Central memory CD4-positive, alpha-beta T cell (primary cell): ENCODE data around the gene ZNF488.
A peak's percentile ranks its signal among the peaks of the same experiment; 100 is the strongest.
"Not testable (repeated sequence)": the region's sequence is repeated elsewhere in the genome, so short reads cannot be mapped to it uniquely, and the experiment has no call there.

Experiments used
- DNase-seq: peaks from one replicate; pipeline ENCODE4 v3.0.0; 2022
- total RNA-seq, 3 experiments: gene quantifications; one replicate each; lab custom pipeline; 2026; lab: John Stamatoyannopoulos, UW

ZNF488 gene, protein sequence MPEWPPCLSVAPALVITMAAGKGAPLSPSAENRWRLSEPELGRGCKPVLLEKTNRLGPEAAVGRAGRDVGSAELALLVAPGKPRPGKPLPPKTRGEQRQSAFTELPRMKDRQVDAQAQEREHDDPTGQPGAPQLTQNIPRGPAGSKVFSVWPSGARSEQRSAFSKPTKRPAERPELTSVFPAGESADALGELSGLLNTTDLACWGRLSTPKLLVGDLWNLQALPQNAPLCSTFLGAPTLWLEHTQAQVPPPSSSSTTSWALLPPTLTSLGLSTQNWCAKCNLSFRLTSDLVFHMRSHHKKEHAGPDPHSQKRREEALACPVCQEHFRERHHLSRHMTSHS
- total RNA-seq: 0 to 0.11 (median 0.07) reads per million in 3 experiments

- peak; percentile 61 for DNase-seq
These were observed at the start of gene ZNF488 for GRCh38 chr10:47384148-47384921. Gene ZNF488, minus strand, starts transcription at chr10:47384293. Its CDS starts 15,464 bp downstream, at chr10:47368829.

DNA sequence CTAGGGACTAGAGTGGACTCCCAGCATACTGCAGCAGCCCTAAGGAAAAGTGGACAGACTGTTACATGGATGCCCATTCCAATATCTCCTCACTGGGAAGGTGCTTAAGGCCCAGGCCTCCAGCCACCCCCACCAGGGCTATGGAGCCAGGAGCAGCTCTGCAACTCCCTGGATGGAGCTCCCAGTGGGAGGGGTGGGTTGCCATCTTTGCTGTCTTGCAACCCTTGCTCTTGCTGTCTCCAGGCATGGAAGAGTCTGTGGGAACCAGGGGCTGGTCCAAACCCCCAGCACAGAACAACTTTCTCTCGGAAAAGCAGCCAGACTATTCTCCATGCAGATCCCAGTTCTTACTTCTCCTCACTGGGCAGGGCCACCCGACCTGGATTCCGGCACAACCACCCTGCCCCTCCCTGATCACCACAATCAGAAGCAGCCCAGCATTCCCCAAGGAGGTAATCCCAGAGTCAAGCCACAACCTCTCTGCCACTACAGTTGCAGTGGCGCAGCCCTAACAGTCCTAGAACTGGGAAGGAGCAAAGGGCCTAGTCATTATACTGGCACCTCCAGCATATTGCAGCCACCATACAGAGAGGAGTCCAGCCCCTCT, 41.8 kb upstream of the ZNF488 start:
- DNase-seq: no peak

DNA sequence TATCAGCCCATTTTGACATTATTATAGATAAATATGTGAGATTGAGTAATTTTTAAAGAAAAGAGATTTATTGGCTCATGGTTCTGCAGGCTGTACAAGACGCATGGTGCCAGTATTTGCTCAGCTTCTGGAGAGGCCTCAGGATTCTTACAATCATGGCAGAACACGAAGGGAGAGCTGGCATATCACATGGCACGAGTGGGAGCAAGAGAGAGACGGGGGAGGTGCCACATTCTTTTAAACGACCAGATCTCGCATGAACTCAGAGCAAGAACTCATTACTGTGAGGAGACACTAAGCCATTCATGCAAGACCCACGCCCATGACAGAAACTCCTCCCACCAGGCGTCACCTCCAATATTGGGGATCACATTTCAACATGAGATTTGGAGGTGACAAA, 40.1 kb upstream of the ZNF488 start:
- no peak for DNase-seq

- DNase-seq: no peak
These were observed 39.4 kb upstream of the ZNF488 start for GRCh38 chr10:47423476-47423875.

GRCh38 chr10:47421057-47421952, 37.2 kb upstream of the ZNF488 start:
- no peak for DNase-seq

DNA sequence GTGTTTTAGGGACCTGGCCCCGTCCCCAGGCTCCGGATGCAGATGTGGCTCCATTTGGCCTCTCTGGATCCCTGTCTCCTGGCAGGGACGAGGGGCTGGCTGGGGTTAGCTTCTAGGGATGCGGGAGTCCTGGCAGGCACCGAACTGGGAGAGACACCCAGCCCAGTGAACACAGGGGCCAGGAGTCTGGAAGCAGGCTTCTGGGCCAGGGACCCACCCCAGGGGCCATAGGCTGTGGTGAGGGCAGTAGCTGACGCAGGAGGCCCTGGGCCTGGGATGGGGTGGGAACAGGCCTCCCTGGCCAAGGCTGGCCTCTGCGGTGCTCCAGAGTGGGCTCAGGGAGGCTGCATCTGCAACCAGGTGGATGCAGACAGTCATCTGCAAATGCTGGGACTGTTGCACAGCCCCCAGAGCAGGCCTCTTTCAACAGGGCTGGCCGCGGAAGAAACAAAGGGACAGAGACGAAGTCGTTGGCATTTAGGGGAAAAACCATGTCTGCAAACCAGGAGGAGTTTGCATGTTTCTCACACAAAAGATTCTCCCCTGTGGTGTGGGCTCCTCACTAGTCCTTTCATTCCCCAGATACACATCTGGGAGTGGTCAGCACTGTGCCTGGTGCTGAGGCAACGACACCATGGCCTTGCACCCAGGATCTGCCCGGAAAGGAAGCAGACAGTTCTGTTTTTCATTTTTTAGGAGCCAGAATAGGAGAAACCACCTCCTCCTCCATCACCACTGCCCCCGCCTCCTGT, 36.4 kb upstream of the ZNF488 start:
- no peak for DNase-seq

DNA sequence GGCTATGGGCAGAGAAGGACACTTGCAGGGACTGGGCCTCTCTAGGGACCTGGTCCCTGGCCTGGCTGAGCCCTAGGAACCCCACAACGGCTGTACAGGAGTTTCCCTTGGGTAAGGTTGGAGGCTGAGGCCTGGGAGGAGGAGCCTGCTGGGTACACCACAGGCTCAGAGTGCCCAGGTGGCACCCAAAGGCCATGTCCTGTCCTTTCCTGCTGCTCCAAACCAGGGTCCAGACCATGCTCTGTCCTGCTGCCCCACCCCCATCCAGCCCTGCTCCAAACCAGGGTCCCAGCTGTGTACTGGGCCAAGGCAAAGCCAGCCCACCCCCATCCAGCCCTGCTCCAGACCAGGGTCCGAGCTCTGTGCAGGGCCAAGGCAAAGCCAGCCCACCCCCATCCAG, 35.3 kb upstream of the ZNF488 start:
- DNase-seq: no peak

DNA sequence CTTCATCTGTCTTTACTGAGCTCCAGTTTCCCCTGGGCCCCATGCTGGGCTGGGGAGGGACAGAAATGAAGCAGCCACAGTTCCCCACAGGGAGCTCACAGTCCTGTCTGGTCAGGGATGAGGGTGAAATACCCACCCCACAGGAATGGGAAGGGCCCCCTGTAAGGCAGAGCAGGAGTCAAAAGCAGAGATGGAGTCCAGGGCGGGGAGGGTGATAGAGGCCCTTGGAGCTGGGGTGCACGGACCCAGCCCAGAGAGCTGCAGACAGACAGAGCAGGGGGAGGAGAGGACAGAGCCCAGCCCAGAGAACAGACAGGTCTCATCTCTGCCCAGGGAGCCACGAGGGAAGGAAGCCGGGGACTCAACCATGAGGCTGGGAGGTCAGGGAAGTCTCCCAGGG, 34.9 kb upstream of the ZNF488 start:
- no peak for DNase-seq

GRCh38 chr10:47418321-47418720, 34.2 kb upstream of the ZNF488 start:
- no peak for DNase-seq

DNA sequence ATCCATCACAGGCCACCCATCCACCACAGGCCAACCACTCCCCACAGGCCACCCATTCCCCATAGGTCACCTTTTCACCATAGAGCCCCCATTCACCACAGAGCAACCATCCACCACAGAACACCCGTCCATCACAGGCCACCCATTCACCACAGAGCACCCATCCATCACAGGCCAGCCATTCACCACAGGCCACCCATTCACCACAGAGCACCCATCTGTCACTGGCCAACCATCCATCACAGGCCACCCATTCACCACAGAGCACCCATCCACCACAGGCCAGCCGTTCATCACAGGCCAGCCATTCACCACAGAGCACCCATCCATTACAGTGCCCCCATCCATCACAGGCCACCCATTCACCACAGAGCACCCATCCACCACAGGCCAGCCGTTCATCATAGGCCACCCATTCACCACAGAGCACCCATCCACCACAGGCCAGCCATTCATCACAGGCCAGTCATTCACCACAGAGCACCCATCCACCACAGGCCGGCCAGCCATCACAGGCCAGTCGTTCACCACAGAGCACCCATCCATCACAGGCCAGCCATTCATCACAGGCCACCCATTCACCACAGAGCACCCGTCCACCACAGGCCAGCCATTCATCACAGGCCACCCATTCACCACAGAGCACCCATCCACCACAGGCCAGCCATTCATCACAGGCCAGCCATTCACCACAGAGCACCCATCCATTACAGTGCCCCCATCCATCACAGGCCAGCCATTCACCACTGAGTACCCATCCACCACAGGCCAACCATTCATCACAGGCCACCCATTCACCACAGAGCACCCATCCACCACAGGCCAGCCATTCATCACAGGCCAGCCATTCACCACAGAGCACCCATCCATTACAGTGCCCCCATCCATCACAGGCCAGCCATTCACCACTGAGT, 32.5 kb upstream of the ZNF488 start:
- not testable (repeated sequence) for DNase-seq

DNA sequence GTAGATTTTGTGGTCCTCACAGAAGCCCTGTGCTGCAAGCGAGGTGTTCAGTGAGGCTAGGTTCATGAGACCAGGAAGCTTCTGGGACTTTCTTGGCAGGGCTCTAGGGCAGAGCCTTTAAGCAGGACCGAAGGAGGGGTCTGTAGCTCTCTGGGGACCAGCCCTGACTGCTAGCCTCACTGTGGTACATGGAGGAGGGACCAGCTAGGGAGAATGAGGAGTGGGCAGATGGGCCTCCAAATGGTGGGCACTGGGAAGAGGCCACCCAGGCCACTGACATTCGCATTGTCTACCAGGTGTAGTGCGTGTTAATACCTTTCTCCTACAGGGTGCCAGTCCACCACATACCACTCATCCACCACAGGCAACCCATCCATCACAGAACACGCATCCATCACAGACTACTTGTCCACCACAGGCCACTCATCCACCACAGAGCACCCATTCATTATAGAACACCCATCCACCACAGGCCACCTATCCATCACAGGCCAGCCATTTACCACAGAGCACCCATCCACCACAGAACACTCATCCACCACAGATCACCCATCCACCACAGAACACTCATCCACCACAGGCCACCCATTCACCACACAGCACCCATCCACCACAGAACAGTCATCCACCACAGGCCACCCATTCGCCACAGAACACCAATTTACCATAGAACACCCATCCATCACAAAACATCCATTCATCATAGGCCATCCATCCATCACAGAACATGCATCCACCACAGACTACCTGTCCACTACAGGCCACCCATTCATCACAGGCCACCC, 31.6 kb upstream of the ZNF488 start:
- no peak for DNase-seq

DNA sequence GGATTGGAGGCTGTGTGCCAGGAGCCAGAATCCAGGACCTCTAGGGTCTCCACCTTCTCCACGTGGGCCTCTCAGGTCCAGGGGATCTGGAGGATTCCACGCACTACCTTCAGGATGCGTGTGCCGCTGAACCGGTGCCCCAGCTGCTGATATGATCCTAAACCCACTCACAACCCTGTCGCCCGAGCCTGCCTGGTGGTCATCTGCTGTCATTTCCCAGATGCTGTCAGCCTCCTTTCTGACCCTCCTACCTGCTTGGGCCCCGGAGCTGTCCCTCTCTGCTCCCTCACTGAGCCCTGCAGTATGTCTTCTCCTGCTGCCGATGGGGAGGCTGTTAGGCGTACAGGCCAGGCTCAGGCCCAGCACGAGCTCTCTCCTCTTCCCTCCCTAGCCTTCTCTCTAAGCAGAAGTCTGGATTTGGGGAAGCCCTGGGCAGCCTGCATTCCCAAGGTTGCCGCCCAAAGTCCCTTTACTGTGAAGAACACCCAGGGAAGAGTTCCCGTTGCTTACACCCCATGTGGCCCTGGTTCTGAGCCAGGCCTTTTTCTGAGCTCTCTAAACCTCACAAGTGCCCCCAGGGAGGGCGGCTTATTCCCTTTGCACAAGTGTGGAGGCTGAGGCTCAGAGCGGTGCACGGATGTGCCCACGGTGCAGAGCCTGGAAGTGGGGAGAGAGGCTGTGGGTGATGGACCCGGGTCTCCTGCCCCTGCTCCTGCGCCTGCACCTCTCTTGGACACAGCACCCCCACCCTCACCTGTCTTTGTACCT, 30.8 kb upstream of the ZNF488 start:
- DNase-seq: no peak

- DNase-seq: no peak
These were observed 30.1 kb upstream of the ZNF488 start for GRCh38 chr10:47414227-47414592.

DNA sequence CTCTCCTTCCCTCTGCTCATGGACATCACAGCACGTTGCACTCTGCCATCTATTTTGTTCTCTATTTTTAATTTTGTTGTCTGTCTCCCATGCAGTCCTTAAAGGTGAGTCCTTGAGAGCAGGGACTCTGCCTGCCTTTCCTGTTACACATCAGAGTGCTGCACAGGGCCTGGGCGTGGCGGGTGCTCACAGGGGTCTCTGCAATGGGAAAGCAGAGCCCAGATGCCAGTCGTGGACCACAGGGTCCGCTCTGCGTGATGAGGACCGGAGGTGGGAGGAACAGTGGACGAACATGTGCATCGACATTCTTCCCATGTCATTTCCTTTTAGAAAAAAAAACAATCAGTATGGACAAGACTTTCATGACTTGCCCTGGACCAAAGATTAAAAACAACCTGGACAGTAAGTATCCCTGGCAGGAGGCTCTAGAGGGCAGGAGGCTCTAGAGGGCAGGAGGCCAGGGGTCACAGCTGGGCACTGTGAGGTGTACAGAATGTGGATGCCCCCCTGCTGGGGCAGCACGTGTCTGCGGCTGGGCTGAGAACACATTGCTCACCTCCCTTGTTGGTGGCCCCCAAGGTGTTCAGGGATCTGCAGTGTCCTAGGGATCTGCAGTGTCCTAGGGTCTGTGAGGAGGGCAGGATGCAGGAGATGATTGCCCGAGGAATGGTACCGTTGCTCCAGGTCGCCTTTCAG, 29.6 kb upstream of the ZNF488 start:
- DNase-seq: no peak

GRCh38 chr10:47412869-47413268, 28.8 kb upstream of the ZNF488 start:
- DNase-seq: no peak

GRCh38 chr10:47412177-47412730, 28.2 kb upstream of the ZNF488 start:
- no peak for DNase-seq

DNA sequence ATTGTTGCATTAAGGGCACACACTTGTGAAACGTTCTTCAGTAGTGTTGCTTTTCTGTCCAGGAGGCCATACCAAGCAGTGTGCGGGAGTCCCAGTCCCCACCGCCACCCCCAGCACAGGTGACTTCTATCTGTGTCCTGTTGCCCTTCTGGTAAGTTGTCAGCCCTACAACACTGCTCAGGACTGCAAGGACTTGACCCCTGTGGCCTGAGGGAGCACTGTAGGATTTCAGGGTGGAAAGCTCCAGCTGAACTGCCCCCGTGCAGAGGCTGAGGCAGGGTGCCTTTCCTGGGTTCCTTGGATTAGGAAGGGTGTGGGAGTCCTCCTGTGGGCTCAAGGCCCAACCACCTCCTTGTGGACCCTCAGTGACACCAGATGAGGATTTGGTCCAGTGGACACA, 26.8 kb upstream of the ZNF488 start:
- DNase-seq: no peak

DNA sequence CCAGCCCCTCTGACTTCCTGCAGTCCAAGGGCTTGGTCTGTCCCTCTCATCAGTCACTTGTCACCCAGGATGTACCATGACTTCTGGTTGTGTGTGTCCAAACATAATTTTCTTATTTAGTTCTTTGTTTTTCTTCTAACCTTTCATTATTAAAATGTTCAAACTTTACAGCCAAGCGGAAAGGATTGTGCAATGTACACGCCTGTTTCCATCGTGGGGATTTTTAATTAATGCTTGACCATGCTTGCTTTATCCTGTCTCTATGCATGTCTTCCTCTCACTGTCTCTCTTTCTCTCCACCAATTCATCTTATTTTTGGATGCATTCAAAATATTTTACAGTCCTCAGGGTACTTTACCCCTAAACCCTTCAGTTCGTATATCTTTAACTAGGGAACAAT, 26.2 kb upstream of the ZNF488 start:
- no peak for DNase-seq
